Activated T-helper 17 cell treated with anti-CD3 and anti-CD28 coated beads, Interleukin-2, amount 50 U/mL, for 72 hours (primary cell): Measurements from ENCODE around the gene LZTR1. TPM values are rescaled to one million over a fixed set of nuclear protein-coding genes. Genes with fewer than 3 reads are reported as not detected.

ENCODE experiments used
- ATAC-seq: fragments of 150-1000 bp; cut with Tn5 transposase; replicated peaks from 2 replicates; pipeline ENCODE4 v1.10.0; 2021; ENCODE audit warnings: mild to moderate bottlenecking, moderate library complexity
- H3K27ac Mint-ChIP-seq: one replicate; pipeline ENCODE4 v1.8.0; 2022; ENCODE audit warnings: mixed read lengths
- H3K27me3 Mint-ChIP-seq: one replicate; pipeline ENCODE4 v1.8.0; 2022; ENCODE audit warnings: mixed read lengths
- H3K36me3 Mint-ChIP-seq: one replicate; pipeline ENCODE4 v1.8.0; 2022; ENCODE audit warnings: low read depth, mild to moderate bottlenecking, mixed read lengths
- H3K4me1 Mint-ChIP-seq: one replicate; pipeline ENCODE4 v1.8.0; 2022; ENCODE audit warnings: mixed read lengths
- H3K4me3 Mint-ChIP-seq: one replicate; pipeline ENCODE4 v1.8.0; 2022; ENCODE audit warnings: mild to moderate bottlenecking, mixed read lengths
- H3K9me3 Mint-ChIP-seq: one replicate; pipeline ENCODE4 v1.8.0; 2022; ENCODE audit warnings: mixed read lengths
- total RNA-seq, 2 donors: library from RNA; stranded (reverse); gene quantifications; one replicate each; pipeline ENCODE4 v1.2.3, GENCODE V29; 2022

The LZTR1 gene
- total RNA-seq, 2 donors from 2014 or later = 40.0 to 68.7 TPM

- Mint-ChIP-seq H3K36me3 (no peaks in the 10 kb centered on the region), H3K27me3 (no peaks in the 10 kb centered on the region), H3K9me3 (no peaks in the 10 kb centered on the region), H3K27ac (peak within 1 kb of the TSS; percentile 95), H3K4me3 (peak within 1 kb of the TSS; percentile 90), H3K4me1 (peaks cover 14% of the 10 kb centered on the region)
- no peak for ATAC-seq
These were observed 32.8 kb downstream of the LZTR1 start, which contains the start of gene P2RX6 for GRCh38 chr22:21014726-21015465. P2RX6 (plus strand) TSS chr22:21015165; CDS start chr22:21015175, 10 bp downstream.

DNA sequence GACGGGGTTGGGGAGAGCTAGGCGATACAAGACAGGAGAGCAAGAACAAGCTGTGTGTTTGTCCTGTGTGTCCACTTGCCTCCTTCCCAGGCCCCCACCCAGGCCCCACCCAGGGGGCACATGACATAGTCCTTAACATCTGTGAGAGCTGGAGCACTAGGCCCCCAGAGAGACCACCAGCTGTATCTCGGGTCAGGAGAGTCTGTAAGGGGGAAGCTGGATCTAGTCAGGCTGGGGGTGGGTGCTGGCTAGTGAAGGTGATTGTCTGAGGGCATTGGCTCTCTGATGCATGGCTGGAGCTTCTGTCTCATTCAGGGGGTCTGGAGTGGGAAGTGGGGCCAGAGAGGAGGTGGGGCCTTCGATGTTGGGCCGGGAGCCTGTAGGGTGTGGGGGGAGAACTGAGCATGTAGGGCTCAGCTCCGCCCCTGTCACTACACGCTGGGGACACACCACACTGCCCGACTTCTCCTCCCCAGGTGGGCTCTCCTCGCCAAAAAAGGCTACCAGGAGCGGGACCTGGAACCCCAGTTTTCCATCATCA, 33.4 kb downstream of the LZTR1 start:
- no peak for ATAC-seq
- H3K9me3 Mint-ChIP-seq = no peaks in the 10 kb centered on the region
- peaks cover 14% of the 10 kb centered on the region for H3K4me1 Mint-ChIP-seq
- H3K4me3 Mint-ChIP-seq = peak overlapping the region; percentile 90
- H3K27me3 Mint-ChIP-seq = no peaks in the 10 kb centered on the region
- peak overlapping the region; percentile 95 for H3K27ac Mint-ChIP-seq
- no peaks in the 10 kb centered on the region for H3K36me3 Mint-ChIP-seq

DNA sequence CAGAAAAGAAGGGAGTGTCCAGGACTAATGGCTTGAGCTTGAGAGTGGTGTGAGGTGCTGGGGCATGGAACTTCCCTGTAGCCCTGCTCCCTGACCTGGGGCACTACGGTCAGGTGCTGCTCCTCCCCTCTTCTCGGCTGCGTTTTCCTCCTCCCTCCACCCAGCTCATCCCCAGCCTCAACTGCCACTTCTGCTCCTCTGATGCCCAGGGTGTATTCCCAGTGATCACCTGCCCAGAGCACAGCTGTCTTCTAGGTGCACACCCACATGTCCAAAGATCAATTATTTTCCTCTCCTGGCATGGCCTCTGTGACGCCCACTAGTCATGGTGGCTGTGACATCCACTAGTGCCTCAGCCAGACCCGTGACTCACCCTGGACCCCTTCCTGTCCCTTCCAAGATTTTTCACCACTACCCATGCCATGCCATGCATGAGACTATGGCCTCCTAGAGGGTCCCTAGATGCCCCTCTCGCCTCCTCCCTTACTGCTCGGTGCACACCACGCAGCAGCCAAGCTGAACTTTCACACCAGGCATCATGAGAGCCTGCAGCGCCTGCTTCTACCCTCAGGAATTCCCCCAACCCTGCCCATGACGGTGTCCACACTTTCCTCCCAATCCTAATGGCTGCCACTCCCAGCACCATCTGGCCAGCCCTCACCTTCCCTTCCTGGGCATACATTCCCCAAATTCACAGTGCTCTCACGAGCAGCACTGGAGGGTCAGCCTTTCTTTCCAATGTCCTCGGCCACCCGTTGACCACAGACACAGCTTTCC, 34.7 kb downstream of the LZTR1 start:
- no peak overlapping the region for H3K4me3 Mint-ChIP-seq
- no peaks in the 10 kb centered on the region for H3K27me3 Mint-ChIP-seq
- no peaks in the 10 kb centered on the region for H3K36me3 Mint-ChIP-seq
- peaks cover 14% of the 10 kb centered on the region for H3K4me1 Mint-ChIP-seq
- peak overlapping the region; percentile 73 for H3K27ac Mint-ChIP-seq
- ATAC-seq = no peak
- no peaks in the 10 kb centered on the region for H3K9me3 Mint-ChIP-seq

- Mint-ChIP-seq H3K9me3 (no peaks in the 10 kb centered on the region), H3K4me3 (no peak overlapping the region), H3K4me1 (peaks cover 14% of the 10 kb centered on the region), H3K27ac (peak overlapping the region; percentile 15), H3K36me3 (no peaks in the 10 kb centered on the region), H3K27me3 (no peaks in the 10 kb centered on the region)
- ATAC-seq = no peak
These were observed 36.2 kb downstream of the LZTR1 start for GRCh38 chr22:21018314-21018713.

GRCh38 chr22:21020802-21021429, 38.8 kb downstream of the LZTR1 start:
- H3K27ac Mint-ChIP-seq = no peak overlapping the region
- ATAC-seq = no peak
- no peaks in the 10 kb centered on the region for H3K9me3 Mint-ChIP-seq
- H3K27me3 Mint-ChIP-seq = no peaks in the 10 kb centered on the region
- H3K4me3 Mint-ChIP-seq = no peak overlapping the region
- no peaks in the 10 kb centered on the region for H3K36me3 Mint-ChIP-seq
- H3K4me1 Mint-ChIP-seq = peaks cover 7% of the 10 kb centered on the region

DNA sequence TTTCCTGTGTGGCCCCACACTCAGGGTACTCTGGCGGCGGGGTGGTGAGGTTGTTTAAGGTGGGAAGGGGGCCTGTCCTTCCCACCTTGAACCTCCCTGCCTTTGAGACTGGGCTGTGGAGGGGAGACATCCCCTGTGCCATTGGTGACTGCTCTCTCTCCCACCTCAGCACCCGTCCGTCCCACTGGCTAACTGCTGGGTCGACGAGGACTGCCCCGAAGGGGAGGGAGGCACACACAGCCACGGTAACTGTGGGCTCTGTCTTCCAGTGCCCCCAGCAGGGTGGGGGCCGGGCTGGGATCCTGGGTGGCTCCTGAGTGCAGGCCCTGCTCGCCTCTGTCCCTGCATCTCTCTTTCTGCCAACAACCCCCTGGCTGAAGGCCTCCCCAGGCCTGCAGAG, 40.4 kb downstream of the LZTR1 start:
- Mint-ChIP-seq H3K9me3 (no peaks in the 10 kb centered on the region), H3K36me3 (no peaks in the 10 kb centered on the region), H3K27ac (no peak overlapping the region), H3K27me3 (no peaks in the 10 kb centered on the region), H3K4me3 (no peak overlapping the region), H3K4me1 (peaks cover 7% of the 10 kb centered on the region)
- no peak for ATAC-seq

DNA sequence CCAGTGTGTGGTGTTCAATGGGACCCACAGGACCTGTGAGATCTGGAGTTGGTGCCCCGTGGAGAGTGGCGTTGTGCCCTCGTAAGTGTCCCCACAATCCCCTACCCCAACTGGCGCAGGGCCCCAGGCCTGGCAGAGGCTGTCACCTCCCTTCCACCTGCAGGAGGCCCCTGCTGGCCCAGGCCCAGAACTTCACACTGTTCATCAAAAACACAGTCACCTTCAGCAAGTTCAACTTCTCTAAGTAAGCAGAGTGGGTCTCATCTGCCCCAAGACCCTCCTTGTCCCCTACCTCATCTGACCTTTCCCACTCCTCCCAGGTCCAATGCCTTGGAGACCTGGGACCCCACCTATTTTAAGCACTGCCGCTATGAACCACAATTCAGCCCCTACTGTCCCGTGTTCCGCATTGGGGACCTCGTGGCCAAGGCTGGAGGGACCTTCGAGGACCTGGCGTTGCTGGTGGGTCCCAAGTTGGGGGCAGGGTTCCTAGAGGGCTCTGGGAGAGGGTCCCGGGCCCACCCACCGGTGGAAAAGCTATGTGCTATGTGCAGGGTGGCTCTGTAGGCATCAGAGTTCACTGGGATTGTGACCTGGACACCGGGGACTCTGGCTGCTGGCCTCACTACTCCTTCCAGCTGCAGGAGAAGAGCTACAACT, 41.0 kb downstream of the LZTR1 start:
- ATAC-seq = no peak
- H3K27me3 Mint-ChIP-seq = no peaks in the 10 kb centered on the region

DNA sequence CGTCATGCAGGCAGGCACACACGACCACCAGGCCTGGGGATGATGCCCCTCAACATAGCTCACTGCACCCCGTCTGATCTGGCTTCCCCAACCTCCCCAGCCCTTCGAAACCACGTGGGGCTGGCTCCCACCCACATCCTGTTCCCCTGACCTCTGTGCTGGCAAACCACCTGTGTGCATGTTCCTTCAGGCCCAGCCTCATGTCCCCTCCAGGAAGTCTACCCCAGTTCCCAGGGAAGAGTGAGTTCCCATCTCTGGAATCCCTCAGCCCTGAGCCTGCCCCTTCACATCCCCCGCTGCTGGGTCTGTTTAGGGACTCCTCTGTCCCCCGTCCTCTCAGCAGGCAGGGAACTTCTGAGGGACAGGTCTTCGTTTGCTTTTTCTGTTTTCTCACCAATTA, 43.2 kb downstream of the LZTR1 start:
- peak overlapping the region; percentile 61 for H3K27ac Mint-ChIP-seq
- no peaks in the 10 kb centered on the region for H3K9me3 Mint-ChIP-seq
- H3K4me3 Mint-ChIP-seq = peak overlapping the region; percentile 28
- H3K36me3 Mint-ChIP-seq = no peaks in the 10 kb centered on the region
- H3K4me1 Mint-ChIP-seq = peaks cover 7% of the 10 kb centered on the region
- H3K27me3 Mint-ChIP-seq = peaks cover 6% of the 10 kb centered on the region
- ATAC-seq = peak; percentile 35

More for the DNA sequence above, 41.0 kb downstream of the LZTR1 start:
- Mint-ChIP-seq H3K27ac (no peak overlapping the region), H3K4me3 (no peak overlapping the region), H3K36me3 (no peaks in the 10 kb centered on the region), H3K9me3 (no peaks in the 10 kb centered on the region), H3K4me1 (peaks cover 7% of the 10 kb centered on the region)

GRCh38 chr22:21025763-21026755, 44.0 kb downstream of the LZTR1 start:
- H3K4me1 Mint-ChIP-seq = peaks cover 7% of the 10 kb centered on the region
- H3K27ac Mint-ChIP-seq = peak overlapping the region; percentile 61
- H3K36me3 Mint-ChIP-seq = no peaks in the 10 kb centered on the region
- peaks cover 11% of the 10 kb centered on the region for H3K27me3 Mint-ChIP-seq
- peak overlapping the region; percentile 28 for H3K4me3 Mint-ChIP-seq
- no peak for ATAC-seq
- no peaks in the 10 kb centered on the region for H3K9me3 Mint-ChIP-seq

- Mint-ChIP-seq H3K27me3 (peaks cover 13% of the 10 kb centered on the region), H3K36me3 (no peaks in the 10 kb centered on the region), H3K4me3 (no peak overlapping the region), H3K9me3 (no peaks in the 10 kb centered on the region), H3K4me1 (peaks cover 7% of the 10 kb centered on the region), H3K27ac (peak overlapping the region; percentile 54)
- no peak for ATAC-seq
These were observed 44.9 kb downstream of the LZTR1 start for GRCh38 chr22:21026783-21027692.

GRCh38 chr22:21028277-21029251, 46.5 kb downstream of the LZTR1 start:
- Mint-ChIP-seq H3K27me3 (peaks cover 13% of the 10 kb centered on the region), H3K36me3 (no peaks in the 10 kb centered on the region), H3K9me3 (no peaks in the 10 kb centered on the region), H3K4me3 (no peak overlapping the region), H3K27ac (no peak overlapping the region), H3K4me1 (peaks cover 7% of the 10 kb centered on the region)
- no peak for ATAC-seq
